Mesendoderm (in vitro differentiated cells): ENCODE measurements around the gene RNF146.

ENCODE experiments used
- DNase-seq: peaks from one replicate; pipeline ENCODE4 v3.0.0; 2013
- H2AK5ac ChIP-seq: 2 replicates; pipeline ENCODE4 v1.6.1; 2013; ENCODE audit warnings: low read length, inconsistent platforms
- H2BK120ac ChIP-seq: 2 replicates; pipeline ENCODE4 v1.6.1; 2013; ENCODE audit warnings: low read depth, mild to moderate bottlenecking, low read length, moderate library complexity, mixed read lengths
- H2BK15ac ChIP-seq: replicated peaks from 2 replicates; pipeline ENCODE4 v1.6.1; 2013; ENCODE audit warnings: low read depth, mild to moderate bottlenecking, moderate library complexity
- H2BK5ac ChIP-seq: 2 replicates; pipeline ENCODE4 v1.6.1; 2013; ENCODE audit warnings: low read length, inconsistent platforms
- H3K18ac ChIP-seq: 2 replicates; pipeline ENCODE4 v1.6.1; 2013; ENCODE audit warnings: mild to moderate bottlenecking, low read length, mixed read lengths
- H3K23ac ChIP-seq: one replicate; pipeline ENCODE4 v1.6.1; 2013; ENCODE audit warnings: low read length
- H3K27ac ChIP-seq: 2 replicates; pipeline ENCODE4 v1.5.1; 2013; ENCODE audit warnings: low read depth, mild to moderate bottlenecking, inconsistent platforms, low read length, moderate library complexity
- H3K27me3 ChIP-seq: 2 replicates; pipeline ENCODE4 v1.6.1; 2013; ENCODE audit warnings: low read length, control low read depth, mild to moderate bottlenecking, inconsistent platforms; ENCODE audit not compliant: insufficient read depth, poor library complexity
- H3K36me3 ChIP-seq: 2 replicates; pipeline ENCODE4 v1.6.1; 2013; ENCODE audit warnings: low read length, inconsistent platforms; ENCODE audit not compliant: control insufficient read depth, insufficient read depth
- H3K4ac ChIP-seq: one replicate; pipeline ENCODE4 v1.6.1; 2013; ENCODE audit warnings: low read depth, mild to moderate bottlenecking, low read length, moderate library complexity
- H3K4me1 ChIP-seq: 2 replicates; pipeline ENCODE4 v1.6.1; 2013; ENCODE audit warnings: low read depth, low read length, inconsistent platforms; ENCODE audit not compliant: control insufficient read depth
- H3K4me2 ChIP-seq: 2 replicates; pipeline ENCODE4 v1.6.1; 2013; ENCODE audit warnings: low read length
- H3K4me3 ChIP-seq: 2 replicates; pipeline ENCODE4 v1.5.1; 2013; ENCODE audit warnings: mild to moderate bottlenecking, low read length
- H3K56ac ChIP-seq: one replicate; pipeline ENCODE4 v1.6.1; 2013; ENCODE audit warnings: low read length
- H3K79me1 ChIP-seq: 2 replicates; pipeline ENCODE4 v1.6.1; 2013; ENCODE audit warnings: low read length, inconsistent platforms
- H3K79me2 ChIP-seq: 2 replicates; pipeline ENCODE4 v1.6.1; 2013; ENCODE audit warnings: mild to moderate bottlenecking, low read length; ENCODE audit not compliant: control insufficient read depth, insufficient read depth
- H3K9ac ChIP-seq: 2 replicates; pipeline ENCODE4 v1.6.1; 2013; ENCODE audit warnings: low read length, inconsistent platforms
- H4K5ac ChIP-seq: one replicate; pipeline ENCODE4 v1.6.1; 2013; ENCODE audit warnings: low read length
- H4K8ac ChIP-seq: one replicate; pipeline ENCODE4 v1.6.1; 2013; ENCODE audit warnings: low read depth, mild to moderate bottlenecking, control low read depth, low read length, moderate library complexity
- WGBS: extraction: QIAGEN DNeasy Blood & Tissue Kit; methylation state at CpG from one replicate; pipeline ENCODE4 v1.1.7; 2013; ENCODE audit warnings: low lambda C conversion rate, missing lambda C conversion rate; ENCODE audit not compliant: insufficient coverage; ENCODE audit errors: extremely low coverage; 5-methylcytosine and 5-hydroxymethylcytosine counted together

RNF146 gene

GRCh38 chr6:127276331-127276730 is 9.7 kb downstream of the RNF146 start:
- WGBS, result no CpG with 5 or more reads among the region's 1 CpG

GRCh38 chr6:127277878-127278843 is 11.5 kb downstream of the RNF146 start:
- no CpG with 5 or more reads among the region's 3 CpGs for WGBS
- Histone ChIP-seq H4K5ac (no peak overlapping the region), H3K4me3 (no peak overlapping the region), H3K4me2 (no peak overlapping the region), H3K4ac (no peak overlapping the region), H3K27me3 (no peaks in the 10 kb centered on the region), H2AK5ac (no peak overlapping the region), H3K36me3 (no peaks in the 10 kb centered on the region), H2BK5ac (no peak overlapping the region), H3K4me1 (no peaks in the 10 kb centered on the region), H3K79me1 (peaks cover 11% of the 10 kb centered on the region), H2BK120ac (no peak overlapping the region), H3K9ac (no peak overlapping the region), H3K79me2 (peaks cover 15% of the 10 kb centered on the region), H4K8ac (no peak overlapping the region), H3K23ac (no peak overlapping the region), H3K56ac (no peak overlapping the region), H2BK15ac (no peak overlapping the region), H3K18ac (no peak overlapping the region), H3K27ac (no peak overlapping the region)
- DNase-seq, result no peak

More at GRCh38 chr6:127276331-127276730, 9.7 kb downstream of the RNF146 start:
- no peak overlapping the region for H2BK120ac ChIP-seq
- H3K4me2 ChIP-seq, result no peak overlapping the region
- no peaks in the 10 kb centered on the region for H3K36me3 ChIP-seq
- peaks cover 28% of the 10 kb centered on the region for H3K79me2 ChIP-seq
- no peak overlapping the region for H2BK15ac ChIP-seq
- no peak overlapping the region for H3K18ac ChIP-seq
- H4K5ac ChIP-seq, result no peak overlapping the region
- H2AK5ac ChIP-seq, result no peak overlapping the region
- no peak overlapping the region for H2BK5ac ChIP-seq
- no peak overlapping the region for H3K27ac ChIP-seq
- H3K79me1 ChIP-seq, result peaks cover 16% of the 10 kb centered on the region
- H3K4ac ChIP-seq, result no peak overlapping the region
- DNase-seq, result no peak
- no peak overlapping the region for H3K23ac ChIP-seq
- no peak overlapping the region for H3K9ac ChIP-seq
- no peaks in the 10 kb centered on the region for H3K4me1 ChIP-seq
- H4K8ac ChIP-seq, result no peak overlapping the region
- no peaks in the 10 kb centered on the region for H3K27me3 ChIP-seq
- H3K4me3 ChIP-seq, result no peak overlapping the region
- no peak overlapping the region for H3K56ac ChIP-seq

- peaks cover 12% of the 10 kb centered on the region for H3K79me2 ChIP-seq
- H3K4me1 ChIP-seq, result no peaks in the 10 kb centered on the region
- H3K9ac ChIP-seq, result no peak overlapping the region
- no peak overlapping the region for H2BK15ac ChIP-seq
- H3K56ac ChIP-seq, result no peak overlapping the region
- H3K4me2 ChIP-seq, result no peak overlapping the region
- H3K27me3 ChIP-seq, result no peaks in the 10 kb centered on the region
- H4K8ac ChIP-seq, result no peak overlapping the region
- H3K4ac ChIP-seq, result no peak overlapping the region
- H2AK5ac ChIP-seq, result no peak overlapping the region
- H3K23ac ChIP-seq, result no peak overlapping the region
- peaks cover 8% of the 10 kb centered on the region for H3K79me1 ChIP-seq
- no peak overlapping the region for H2BK5ac ChIP-seq
- no peak overlapping the region for H3K27ac ChIP-seq
- H4K5ac ChIP-seq, result no peak overlapping the region
- no peak overlapping the region for H3K18ac ChIP-seq
- H3K36me3 ChIP-seq, result no peaks in the 10 kb centered on the region
- DNase-seq, result no peak
- no peak overlapping the region for H2BK120ac ChIP-seq
- no CpG with 5 or more reads among the region's 1 CpG for WGBS
- H3K4me3 ChIP-seq, result no peak overlapping the region
Observed at GRCh38 chr6:127279815-127280214, 13.2 kb downstream of the RNF146 start.

- Histone ChIP-seq H3K4me1 (no peaks in the 10 kb centered on the region), H3K79me1 (no peaks in the 10 kb centered on the region), H3K18ac (no peak overlapping the region), H3K56ac (no peak overlapping the region), H3K27ac (no peak overlapping the region), H4K5ac (no peak overlapping the region), H2BK5ac (no peak overlapping the region), H3K27me3 (no peaks in the 10 kb centered on the region), H4K8ac (no peak overlapping the region), H3K23ac (no peak overlapping the region), H3K4ac (no peak overlapping the region), H3K4me2 (no peak overlapping the region), H3K4me3 (no peak overlapping the region), H2BK15ac (no peak overlapping the region), H2BK120ac (no peak overlapping the region), H3K36me3 (no peaks in the 10 kb centered on the region), H3K79me2 (no peaks in the 10 kb centered on the region), H2AK5ac (no peak overlapping the region), H3K9ac (no peak overlapping the region)
- no peak for DNase-seq
- WGBS, result no CpG with 5 or more reads among the region's 1 CpG
Observed at GRCh38 chr6:127282184-127282583, 15.5 kb downstream of the RNF146 start.

GRCh38 chr6:127288705-127289104 is 22.0 kb downstream of the RNF146 start:
- Histone ChIP-seq H3K9ac (no peak overlapping the region), H4K8ac (no peak overlapping the region), H3K27me3 (no peaks in the 10 kb centered on the region), H2AK5ac (no peak overlapping the region), H2BK15ac (no peak overlapping the region), H3K36me3 (peaks cover 2% of the 10 kb centered on the region), H3K79me2 (no peaks in the 10 kb centered on the region), H3K4me1 (no peaks in the 10 kb centered on the region), H3K56ac (no peak overlapping the region), H3K4me3 (no peak overlapping the region), H3K23ac (no peak overlapping the region), H2BK5ac (no peak overlapping the region), H3K4me2 (no peak overlapping the region), H3K18ac (no peak overlapping the region), H3K79me1 (no peaks in the 10 kb centered on the region), H3K4ac (no peak overlapping the region), H3K27ac (no peak overlapping the region), H2BK120ac (no peak overlapping the region), H4K5ac (no peak overlapping the region)
- no peak for DNase-seq
